Measurements from ENCODE around the gene RASA1. TPM values are rescaled to one million over a fixed set of nuclear protein-coding genes. Genes with fewer than 3 reads are reported as not detected.

Gene RASA1
- total and polyA plus RNA-seq, 2 donors from 2014 or later, result 9.9 to 25.5 TPM

- TF ChIP-seq CTCF (IDR thresholded peaks at IDR 0.05; ENCODE audit: borderline replicate concordance, extremely low read depth, insufficient read depth), result no peak
- Histone ChIP-seq H3K36me3 (ENCODE audit: control insufficient read depth in 2 of 3, insufficient read depth in 3 of 3, low read length in 3 of 3) (no peaks in the 10 kb centered on the region), H3K4me3 (ENCODE audit: low read length in 3 of 3) (no peak overlapping the region), H3K27me3 (ENCODE audit: control insufficient read depth, insufficient read depth, low read length) (no peaks in the 10 kb centered on the region), H3K4me1 (ENCODE audit: control insufficient read depth in 2 of 3, insufficient read depth in 2 of 3, low read depth in 1 of 3, low read length in 3 of 3) (no peaks in the 10 kb centered on the region), H3K9me3 (ENCODE audit: control insufficient read depth in 2 of 3, insufficient read depth in 1 of 3, low read length in 3 of 3) (no peaks in the 10 kb centered on the region), H3K27ac (ENCODE audit: low read depth in 2 of 2, low read length in 2 of 2) (no peak overlapping the region), H3K9ac (ENCODE audit: low read length in 3 of 3) (no peak overlapping the region)
- DNase-seq, result no peak
- no peak for FAIRE-seq
- intact Hi-C loops (cut with DNase I), result no loop called here
Observed at GRCh38 chr5:87252283-87252605, 15.4 kb upstream of the RASA1 start.

DNA sequence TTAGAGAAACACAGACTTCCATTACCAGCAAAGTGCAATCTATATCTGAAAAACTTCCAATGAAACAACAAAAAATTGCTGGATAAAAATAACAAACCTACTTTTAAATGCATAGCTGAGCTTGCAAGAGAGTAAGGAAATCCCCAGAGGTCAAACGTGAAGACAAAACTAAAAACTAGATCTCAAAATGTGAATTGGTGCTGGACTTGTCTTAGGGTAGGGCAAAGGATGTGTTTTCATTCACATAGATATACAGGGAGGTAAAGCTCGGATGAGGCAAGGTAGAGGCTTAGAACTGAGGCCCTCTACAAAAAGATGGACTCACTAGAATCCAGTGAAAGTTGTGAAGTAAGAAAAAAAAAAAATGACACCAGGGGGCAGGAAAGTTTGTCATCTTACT, 13.6 kb upstream of the RASA1 start:
- Histone ChIP-seq H3K27ac (ENCODE audit: low read depth in 2 of 2, low read length in 2 of 2) (no peak overlapping the region), H3K36me3 (ENCODE audit: control insufficient read depth in 2 of 3, insufficient read depth in 3 of 3, low read length in 3 of 3) (no peaks in the 10 kb centered on the region), H3K9ac (ENCODE audit: low read length in 3 of 3) (no peak overlapping the region), H3K4me3 (ENCODE audit: low read length in 3 of 3) (no peak overlapping the region), H3K27me3 (ENCODE audit: control insufficient read depth, insufficient read depth, low read length) (no peaks in the 10 kb centered on the region), H3K9me3 (ENCODE audit: control insufficient read depth in 2 of 3, insufficient read depth in 1 of 3, low read length in 3 of 3) (no peaks in the 10 kb centered on the region), H3K4me1 (ENCODE audit: control insufficient read depth in 2 of 3, insufficient read depth in 2 of 3, low read depth in 1 of 3, low read length in 3 of 3) (no peaks in the 10 kb centered on the region)
- DNase-seq (no peak), FAIRE-seq (no peak)
- intact Hi-C loops (cut with DNase I), result no loop called here
- no peak for TF ChIP-seq CTCF (IDR thresholded peaks at IDR 0.05; ENCODE audit: borderline replicate concordance, extremely low read depth, insufficient read depth)

DNA sequence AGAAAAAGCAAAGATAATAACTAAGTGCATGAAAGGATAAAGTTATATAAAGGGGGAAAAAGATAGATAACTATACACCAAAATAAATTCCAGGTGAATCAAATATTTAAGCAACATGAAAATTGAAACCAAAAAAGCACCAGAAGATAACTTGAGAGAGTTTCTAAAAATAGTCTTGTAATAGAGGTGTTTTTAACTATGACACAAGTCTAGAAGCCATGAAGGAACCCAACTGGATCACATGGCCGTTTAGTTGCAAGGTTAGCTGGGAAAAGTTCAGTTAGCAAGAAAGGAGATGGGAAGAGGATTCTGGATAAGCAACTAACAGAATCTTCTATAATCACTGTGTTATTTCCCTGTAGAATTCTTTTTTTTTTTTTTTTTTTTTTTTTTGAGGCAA, 9.2 kb upstream of the RASA1 start:
- DNase-seq (no peak), FAIRE-seq (no peak)
- no peak overlapping the region for H3K4me3 ChIP-seq (ENCODE audit: low read length in 3 of 3)
- H3K27ac ChIP-seq (ENCODE audit: low read depth in 2 of 2, low read length in 2 of 2), result no peak overlapping the region
- H3K27me3 ChIP-seq (ENCODE audit: control insufficient read depth, insufficient read depth, low read length), result no peaks in the 10 kb centered on the region
- H3K36me3 ChIP-seq (ENCODE audit: control insufficient read depth in 2 of 3, insufficient read depth in 3 of 3, low read length in 3 of 3), result no peaks in the 10 kb centered on the region
- no peak for TF ChIP-seq CTCF (IDR thresholded peaks at IDR 0.05; ENCODE audit: borderline replicate concordance, extremely low read depth, insufficient read depth)
- no peaks in the 10 kb centered on the region for H3K9me3 ChIP-seq (ENCODE audit: control insufficient read depth in 2 of 3, insufficient read depth in 1 of 3, low read length in 3 of 3)
- no peak overlapping the region for H3K9ac ChIP-seq (ENCODE audit: low read length in 3 of 3)
- no peaks in the 10 kb centered on the region for H3K4me1 ChIP-seq (ENCODE audit: control insufficient read depth in 2 of 3, insufficient read depth in 2 of 3, low read depth in 1 of 3, low read length in 3 of 3)
- intact Hi-C loops (cut with DNase I), result no loop called here

GRCh38 chr5:87260604-87261192, 7.0 kb upstream of the RASA1 start:
- Histone ChIP-seq H3K4me1 (ENCODE audit: control insufficient read depth in 2 of 3, insufficient read depth in 2 of 3, low read depth in 1 of 3, low read length in 3 of 3) (no peaks in the 10 kb centered on the region), H3K9me3 (ENCODE audit: control insufficient read depth in 2 of 3, insufficient read depth in 1 of 3, low read length in 3 of 3) (no peaks in the 10 kb centered on the region), H3K9ac (ENCODE audit: low read length in 3 of 3) (no peak overlapping the region), H3K27me3 (ENCODE audit: control insufficient read depth, insufficient read depth, low read length) (no peaks in the 10 kb centered on the region), H3K4me3 (ENCODE audit: low read length in 3 of 3) (no peak overlapping the region), H3K36me3 (ENCODE audit: control insufficient read depth in 2 of 3, insufficient read depth in 3 of 3, low read length in 3 of 3) (no peaks in the 10 kb centered on the region), H3K27ac (ENCODE audit: low read depth in 2 of 2, low read length in 2 of 2) (no peak overlapping the region)
- no peak for FAIRE-seq
- no peak for TF ChIP-seq CTCF (IDR thresholded peaks at IDR 0.05; ENCODE audit: borderline replicate concordance, extremely low read depth, insufficient read depth)
- DNase-seq, result no peak
- intact Hi-C loops (cut with DNase I), result no loop called here
